GM23248 (cell line): Measurements from ENCODE around the gene PES1.

Source experiments
- EZH2 ChIP-seq: fragments of 200-600 bp; sonication (generic); IDR thresholded peaks from 2 replicates; pipeline ENCODE4 v1.6.1; 2018; ENCODE audit warnings: antibody characterized with exemption, mild to moderate bottlenecking; ENCODE audit not compliant: insufficient read depth, poor library complexity, severe bottlenecking
- EZH2phosphoT487 ChIP-seq: fragments of 200-600 bp; sonication (generic); IDR thresholded peaks from 2 replicates; pipeline ENCODE4 v1.6.1; 2018; ENCODE audit warnings: antibody characterized with exemption, moderate library complexity, mild to moderate bottlenecking, low read depth; ENCODE audit not compliant: insufficient read depth

DNA sequence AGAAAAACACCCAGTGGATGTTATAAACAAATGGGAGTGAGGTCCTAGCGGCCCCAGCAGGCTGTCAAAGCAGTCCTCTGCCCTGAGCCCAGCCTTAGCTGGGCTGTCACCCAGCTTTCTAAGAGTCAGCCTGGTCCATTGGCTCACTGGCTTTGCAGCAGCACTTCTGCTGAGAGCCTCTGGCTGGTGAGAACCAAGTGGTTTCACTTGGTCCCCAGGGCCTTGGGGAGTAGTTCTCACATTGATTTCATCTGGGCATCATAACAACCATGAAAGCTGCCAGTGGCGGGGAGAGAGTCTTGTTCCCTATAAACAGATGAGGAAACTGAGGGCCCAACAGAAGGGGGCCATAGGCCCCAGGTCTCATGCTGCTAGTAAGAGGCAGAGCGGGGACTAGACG lies 56.5 kb downstream of the PES1 start:
- no peak for TF ChIP-seq EZH2
- TF ChIP-seq EZH2phosphoT487, result no peak
